ENCODE results near the gene SLC47A1.
"Not testable (repeated sequence)": the region's sequence is repeated elsewhere in the genome, so short reads cannot be mapped to it uniquely, and the experiment has no call there.

SLC47A1 gene

DNA sequence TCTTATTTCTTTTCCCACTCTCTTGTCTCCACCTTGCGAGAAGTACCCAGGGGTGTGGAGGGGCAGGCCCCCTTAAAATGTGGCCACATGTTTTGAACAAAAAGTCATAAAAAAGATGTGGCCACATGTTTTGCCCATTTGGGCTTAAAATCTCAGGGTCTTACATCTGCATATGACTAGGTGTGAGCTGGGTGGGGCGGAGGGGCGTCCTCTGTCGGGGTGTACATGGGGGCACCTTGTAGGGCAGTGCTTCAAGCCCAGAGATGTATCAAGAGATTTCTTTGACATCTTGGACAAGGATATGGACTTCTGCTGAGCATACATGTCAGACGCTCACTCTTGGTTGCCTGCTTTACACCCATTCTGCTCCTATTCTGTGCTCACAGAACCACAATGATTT lies 13.0 kb upstream of the SLC47A1 start:
- no peak for DNase-seq

DNA sequence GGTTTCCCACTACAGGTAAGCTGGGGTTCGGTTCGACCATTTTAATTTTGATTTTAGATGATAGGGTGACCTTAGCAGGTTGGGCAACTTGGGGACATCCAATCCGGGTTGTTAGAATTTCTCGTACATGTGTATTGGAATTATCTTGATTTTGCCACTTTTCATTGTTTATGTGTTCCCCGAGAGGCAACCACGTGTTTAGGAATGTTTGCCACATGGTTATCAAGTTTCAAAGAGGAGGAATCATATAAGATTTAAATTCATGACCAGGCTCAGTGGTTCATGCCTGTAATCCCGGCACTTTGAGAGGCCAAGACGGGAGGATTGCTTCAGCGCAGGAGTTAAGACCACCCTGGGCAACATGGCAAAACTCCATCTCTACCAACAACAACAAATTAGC lies 10.0 kb upstream of the SLC47A1 start:
- no peak for DNase-seq

DNA sequence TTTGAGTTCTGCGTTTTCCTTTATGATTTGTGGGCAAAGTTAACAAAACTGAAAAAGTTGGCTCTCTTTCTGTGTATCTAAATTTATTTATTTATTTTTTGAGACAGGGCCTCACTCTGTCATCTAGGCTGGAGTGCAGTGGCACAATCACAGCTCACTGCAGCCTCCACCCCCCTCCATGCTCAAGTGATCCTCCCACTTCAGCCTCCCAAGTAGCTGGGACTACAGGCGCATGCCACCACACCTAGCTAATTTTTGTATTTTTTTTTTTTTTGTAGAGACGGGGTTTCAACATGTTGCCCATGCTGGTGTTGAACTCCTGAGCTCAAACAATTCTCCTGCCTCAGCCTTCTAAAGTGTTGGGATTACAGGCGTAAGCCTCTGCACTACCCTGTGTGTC lies 6.7 kb upstream of the SLC47A1 start:
- DNase-seq, result not testable (repeated sequence)

DNA sequence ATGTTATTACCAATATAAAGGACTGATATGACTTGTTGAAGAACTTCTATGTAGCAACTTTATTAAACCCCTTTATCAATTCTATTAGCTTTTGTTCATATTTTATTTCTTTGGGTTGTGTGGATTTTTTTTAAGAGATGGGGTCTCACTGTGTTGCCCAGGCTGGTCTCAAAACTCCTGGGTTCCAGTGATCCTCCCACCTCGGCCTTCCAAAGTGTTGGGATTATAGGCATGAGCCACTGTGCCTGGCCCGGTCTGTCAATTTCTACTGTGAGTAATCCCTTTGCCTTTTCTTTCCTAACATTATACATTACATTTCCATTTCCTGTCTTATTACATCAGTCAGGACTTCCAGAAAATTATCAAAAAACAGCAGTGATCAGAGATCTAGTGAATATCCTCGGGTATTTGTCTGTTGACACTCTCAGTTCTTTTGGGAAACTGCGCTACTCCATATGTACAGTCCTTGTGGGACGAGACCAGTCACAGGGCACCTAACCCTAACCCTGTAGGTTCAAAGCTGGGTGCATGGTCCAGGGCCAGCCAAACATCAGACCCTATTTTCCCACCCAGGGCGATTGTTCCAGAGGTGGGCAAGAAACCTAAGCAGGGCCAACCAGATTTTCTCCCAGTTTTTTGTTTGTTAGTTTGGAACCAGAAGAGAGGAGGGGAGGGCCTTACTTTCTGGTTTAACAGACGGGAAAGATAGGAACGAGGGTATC lies 1.7 kb upstream of the SLC47A1 start:
- no peak for DNase-seq

DNA sequence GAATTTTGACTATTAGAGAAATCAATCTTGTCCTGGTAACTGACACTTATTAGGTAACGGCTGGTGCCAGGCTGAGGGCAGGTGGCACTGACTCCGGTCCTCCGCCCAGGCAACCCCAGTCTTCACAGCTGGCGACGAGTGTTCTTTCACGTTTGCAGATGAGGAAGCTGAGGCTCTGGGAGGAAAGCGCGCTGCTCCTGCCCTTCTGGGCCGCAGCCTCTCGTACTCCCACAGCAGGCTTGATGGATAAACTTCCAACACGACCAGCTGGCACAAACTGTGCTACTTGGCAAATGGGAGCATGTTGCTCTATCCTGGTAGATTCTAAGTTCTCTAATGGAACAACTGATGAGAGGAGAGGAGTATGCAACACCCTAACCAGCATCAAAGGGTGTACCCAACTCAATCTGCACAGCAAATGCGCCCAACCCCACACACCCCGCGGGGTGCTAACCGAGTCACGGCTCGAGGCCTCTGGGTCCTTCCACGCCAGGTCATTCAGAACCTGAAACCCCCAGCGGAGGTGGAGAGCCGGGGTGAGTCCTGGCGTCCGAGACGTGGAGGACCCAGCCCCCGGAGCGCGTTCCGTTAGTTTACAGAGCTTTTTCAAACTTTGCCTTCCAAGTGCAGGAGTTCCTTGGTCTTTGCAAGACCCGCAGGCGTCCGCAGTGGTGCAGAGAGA lies 477 bp upstream of the SLC47A1 start:
- DNase-seq, result no peak

DNA sequence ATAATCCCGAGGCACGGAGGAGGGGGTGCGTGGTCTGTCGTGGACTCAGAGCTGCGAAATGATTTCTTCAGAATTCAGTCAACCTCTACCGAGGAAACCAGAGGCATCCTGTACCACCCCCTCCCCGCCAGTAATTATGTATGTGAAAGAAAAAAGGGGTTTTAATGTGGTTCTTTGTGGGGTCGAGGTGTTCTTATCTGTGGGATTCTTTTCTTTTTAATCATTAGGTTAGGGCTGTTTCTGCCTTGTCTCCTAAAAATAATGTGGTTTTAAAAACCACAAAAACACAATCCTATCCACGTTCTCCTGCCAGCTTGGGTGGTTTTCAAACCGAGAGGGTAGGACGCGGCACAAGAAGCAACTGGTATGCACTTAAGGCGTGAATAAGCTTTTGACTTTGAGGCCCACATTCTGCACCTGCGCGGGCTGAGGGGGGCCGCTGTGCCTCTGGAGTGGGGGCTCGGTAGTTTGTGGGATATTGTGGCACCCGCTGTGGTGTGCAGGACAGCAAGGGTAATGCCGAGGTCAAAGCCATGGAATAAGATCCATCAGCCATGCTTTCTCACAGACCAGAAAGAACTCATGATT lies 1.0 kb downstream of the SLC47A1 start:
- no peak for DNase-seq

DNA sequence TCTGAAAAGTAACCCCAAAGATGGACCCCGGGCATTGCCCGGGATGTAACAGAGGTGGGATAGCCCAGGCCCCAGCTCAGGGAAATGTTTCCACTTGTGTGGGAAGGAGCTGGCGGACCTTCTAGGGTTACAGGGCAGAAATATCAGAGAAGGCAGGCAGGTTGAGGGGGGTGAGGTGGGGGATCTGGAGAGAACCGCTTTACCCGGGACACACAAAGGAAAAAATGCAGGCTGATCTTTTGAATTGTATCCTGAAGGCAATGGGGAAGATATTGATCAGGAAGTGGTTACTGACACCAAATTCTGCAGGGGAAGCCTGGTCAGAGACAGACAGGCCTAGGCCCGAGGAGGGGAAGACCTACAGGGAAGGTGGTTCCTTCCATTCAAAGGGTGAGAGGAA lies 3.5 kb downstream of the SLC47A1 start:
- DNase-seq, result no peak

DNA sequence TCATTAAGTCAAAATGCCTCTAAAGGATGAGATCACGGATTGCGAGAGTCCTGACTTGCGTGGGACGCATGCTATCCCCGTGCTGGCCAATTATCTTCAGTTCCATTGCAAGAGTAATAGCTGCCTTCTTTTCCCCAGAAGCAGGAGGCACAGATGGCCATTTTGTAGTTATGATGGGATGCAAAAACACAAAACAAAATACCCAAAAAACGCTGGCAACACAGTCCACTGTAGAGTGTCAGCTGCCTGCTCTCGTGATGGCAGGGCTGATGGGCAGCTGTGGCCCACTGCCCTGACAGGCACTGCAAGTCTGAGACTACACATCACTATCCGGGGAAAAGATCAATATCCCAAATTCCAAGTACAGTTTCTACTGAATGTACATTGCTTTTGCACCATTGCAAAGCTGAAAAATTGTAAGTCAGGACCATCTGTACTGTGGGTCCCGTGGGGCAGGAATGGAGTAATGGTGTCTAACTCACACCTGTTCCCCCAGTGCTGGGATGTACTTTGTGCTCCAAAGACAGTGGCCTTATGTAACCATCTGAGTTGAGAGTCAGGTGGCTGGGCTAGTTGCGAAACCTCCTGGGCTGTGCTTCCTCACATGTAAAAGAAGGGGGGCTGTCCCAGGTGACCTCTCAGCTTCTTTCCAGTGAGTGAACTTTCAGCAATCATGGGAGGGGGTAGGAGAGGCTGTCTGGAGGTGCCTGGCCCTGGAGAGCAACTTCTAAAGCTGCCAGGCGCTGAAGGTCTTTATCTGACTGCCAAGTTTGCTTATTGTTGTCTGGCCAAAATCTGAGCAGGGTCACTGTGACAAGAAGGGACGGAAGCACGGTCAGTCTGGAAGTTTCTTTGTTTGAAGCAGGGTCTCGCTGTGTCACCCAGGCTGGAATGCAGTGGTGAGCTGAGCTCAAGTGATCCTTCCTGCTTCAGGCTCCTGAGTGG lies 4.7 kb downstream of the SLC47A1 start:
- DNase-seq, result no peak

DNA sequence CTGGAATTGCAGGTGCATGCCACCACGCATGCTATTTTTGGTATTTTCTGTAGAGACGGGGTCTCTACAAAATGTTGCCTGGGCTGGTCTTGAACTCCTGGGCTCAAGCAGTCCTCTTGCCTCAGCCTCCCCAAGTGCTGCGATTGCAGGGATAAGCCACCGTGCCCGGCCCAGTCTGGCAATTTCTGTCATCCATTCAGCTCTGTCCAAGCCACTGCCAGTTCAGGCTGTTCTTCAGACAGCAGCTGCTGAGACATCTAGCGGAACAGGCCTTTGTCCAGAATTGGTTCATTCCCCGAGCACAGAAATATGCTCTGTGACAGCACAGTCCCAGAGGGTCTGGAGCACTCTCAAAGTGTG lies 5.4 kb downstream of the SLC47A1 start:
- DNase-seq, result no peak

DNA sequence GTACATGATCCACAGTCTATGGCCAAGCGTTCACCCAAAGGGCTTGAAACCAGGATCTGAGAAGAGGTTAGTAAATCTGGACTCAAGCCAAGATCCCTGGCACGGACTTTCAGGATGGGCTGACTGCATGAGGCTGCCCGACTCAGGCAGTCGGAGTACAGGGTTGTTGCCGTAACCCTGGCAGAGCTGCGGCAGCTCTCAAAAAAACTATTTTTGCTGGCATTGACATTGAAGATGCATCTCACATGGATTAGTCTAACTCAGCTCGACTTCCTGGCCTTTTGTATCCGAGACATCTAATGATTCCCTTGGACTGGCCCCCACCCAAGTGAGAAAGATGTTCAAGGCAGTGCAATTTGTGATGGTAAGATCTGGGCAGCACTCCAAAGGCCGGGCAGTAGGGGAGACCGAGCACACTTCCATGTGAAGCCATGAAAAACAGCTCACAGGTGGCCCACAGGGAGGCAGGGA lies 6.2 kb downstream of the SLC47A1 start:
- no peak for DNase-seq

DNA sequence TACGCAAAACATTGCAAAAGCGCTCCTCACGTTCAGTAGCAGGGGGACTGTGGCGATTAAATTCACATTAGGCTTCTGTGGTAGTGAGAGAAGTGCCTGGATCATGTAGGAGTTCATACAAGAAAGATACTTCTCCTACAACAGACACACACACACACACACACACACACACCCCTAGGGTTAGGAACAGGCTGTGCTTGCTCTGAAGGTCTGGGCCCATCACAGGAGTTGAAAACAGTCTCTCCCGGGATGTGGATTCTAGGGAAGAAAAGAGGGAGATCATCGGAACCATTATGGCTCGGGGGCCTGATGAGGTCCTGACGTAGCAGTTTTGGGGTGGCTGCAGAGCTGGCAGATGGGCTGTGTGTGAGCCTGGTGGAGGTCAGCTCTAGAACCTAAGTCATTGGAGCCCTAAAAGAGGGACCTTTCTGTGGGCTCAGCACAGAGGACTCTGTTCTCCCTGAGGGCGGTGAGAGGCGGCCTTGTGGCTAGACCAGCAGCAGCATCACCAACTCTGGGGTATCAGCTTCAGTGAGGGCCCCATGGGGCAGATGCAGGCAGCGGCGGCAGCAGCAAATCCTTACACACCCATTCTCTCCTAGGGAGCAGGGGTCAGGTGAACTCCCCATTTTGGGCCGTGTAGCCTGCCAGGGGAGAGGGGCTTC lies 7.2 kb downstream of the SLC47A1 start:
- no peak for DNase-seq

DNA sequence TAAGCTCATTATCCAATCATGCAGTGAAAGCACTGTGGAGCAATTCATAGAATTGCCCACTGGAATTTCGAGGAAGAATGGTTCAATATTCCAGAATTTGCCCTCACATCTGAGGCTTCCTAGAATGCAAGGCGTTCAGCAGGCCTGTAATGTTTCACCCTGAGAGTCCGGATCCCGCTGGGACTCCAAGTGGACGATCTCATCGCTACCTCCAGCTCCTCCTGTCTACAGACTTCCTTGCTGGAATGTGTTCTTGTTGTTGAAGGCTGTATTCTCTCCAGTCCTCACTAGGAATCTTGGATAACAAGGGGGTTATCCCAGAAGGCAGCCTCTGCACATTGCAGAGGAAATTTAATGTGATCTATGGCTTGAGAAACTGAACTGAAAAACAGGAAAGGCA lies 7.8 kb downstream of the SLC47A1 start:
- no peak for DNase-seq

DNA sequence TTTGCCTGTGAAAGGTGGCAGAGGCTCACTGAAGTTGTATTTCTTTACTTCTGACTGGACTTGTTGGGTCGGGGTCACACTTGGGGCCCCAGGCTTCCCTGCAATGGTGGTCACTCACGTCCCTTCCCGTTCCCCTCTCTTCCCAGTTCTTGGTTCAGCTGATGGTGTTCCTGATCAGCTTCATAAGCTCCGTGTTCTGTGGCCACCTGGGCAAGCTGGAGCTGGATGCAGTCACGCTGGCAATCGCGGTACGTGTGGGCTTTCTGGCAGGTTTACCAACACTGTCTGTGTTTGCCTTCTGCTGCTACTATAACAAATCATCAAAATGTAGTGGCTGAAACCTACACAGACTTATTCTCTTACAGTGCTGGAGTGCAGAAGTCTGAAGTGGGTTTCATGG lies 8.6 kb downstream of the SLC47A1 start:
- no peak for DNase-seq

DNA sequence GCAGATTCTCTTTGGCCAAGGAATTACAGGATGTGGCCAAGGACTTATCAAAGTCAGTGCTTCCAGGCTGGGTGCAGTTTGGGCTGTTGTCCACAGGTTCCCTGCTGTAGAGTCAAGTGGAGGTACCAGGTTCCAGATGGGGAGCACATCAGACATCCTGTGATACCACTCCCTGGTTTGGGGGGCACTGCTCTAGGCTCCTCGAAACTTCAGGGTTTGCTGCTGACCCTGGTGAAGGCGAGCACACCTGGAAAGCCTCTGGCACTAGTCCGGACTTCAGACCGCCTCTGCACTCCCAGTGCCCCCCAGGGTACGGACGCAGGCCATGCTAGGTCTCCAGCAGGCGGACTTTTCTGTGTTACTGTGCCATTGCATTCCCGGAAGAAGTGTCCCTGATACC lies 10.7 kb downstream of the SLC47A1 start:
- no peak for DNase-seq

DNA sequence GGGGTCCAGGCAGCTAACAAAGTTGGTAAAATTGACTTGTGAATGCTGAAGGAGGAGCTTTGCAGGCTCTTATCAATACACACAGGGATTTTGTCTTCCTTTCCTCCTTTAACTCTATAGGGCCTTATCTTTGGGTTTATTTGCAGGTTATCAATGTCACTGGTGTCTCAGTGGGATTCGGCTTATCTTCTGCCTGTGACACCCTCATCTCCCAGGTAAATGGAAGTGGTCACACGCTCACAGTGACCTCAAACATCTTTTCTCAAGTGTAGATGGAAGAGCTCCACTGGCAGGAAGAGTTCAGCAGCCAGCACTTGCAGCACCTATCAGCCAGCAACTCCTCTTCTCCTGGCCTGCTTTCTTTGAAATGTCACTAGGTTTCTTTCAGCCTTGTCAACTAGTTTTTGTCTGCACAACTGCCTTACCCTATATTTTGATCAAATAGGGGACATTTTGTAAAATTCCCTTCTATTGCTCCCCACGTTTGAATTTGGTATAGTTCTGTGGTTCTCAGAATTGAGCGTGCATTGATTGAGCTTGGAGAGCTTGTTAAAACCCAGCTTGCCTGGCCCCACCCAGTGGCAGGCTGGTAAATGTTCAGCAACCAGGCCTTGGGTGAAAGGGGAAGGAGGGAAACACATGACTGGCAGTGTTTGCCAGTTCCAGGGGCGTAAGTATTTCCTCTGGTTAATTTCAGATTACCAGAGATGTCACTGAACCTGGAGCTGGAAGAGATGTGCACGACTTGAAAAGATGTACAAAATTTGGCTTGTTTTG lies 12.8 kb downstream of the SLC47A1 start:
- no peak for DNase-seq

DNA sequence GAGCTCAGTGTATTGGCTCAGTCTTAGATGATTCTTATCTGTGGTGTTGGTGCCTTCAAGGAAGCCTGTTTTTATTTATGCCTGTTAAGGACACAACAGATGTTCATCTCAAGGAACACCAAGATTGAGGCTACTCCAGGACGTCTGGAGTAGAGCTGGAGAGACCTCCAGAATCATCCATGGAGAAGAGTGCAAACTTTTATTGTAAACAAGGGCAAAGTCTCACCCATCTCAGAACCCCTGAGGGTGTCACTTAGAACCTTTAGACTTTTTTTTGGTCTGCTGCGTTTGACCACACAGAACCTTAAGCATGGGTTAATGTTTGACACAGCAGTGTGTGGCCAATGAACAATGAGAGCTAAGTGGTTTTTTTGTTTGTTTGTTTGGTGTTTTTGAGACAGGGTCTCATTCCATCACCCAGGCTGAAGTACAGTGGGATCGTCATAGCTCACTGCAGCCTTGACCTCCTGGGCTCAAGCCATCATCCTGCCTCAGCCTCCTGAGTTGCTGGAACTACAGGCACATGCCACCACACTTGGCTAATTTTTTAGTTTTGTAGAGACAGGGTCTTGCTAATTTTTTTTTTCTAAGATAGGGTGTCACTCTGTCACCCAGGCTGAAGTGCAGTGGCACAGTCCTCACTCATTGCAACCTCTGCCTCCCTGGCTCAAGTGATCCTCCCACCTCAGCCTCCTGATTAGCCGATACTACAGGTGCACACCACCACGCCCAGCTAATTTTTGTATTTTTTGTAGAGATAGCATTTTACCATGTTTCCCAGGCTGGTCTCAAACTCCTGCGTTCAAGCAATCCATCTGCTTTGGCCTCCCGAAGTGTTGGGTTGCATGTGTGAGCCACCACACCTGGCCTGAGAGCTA lies 16.3 kb downstream of the SLC47A1 start:
- no peak for DNase-seq

DNA sequence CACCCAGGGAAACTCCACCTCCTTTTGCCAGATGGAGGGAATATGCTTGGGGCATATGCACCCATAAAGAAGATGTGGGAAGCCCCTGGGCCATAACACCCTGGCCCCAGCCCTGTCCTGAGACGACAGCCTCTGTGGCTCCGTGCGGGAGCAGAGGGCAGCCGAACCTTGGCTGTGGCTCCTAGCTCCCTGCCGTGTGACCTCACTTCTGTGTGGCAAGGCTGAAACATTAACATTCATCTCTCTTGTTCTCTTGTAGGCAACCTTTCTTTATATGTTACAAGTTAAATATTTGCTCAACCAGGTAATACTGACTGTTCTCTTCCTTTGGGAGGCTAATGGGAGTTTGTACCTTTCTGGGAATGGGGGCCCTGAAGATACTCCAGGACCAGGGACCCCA lies 17.5 kb downstream of the SLC47A1 start:
- DNase-seq, result no peak

DNA sequence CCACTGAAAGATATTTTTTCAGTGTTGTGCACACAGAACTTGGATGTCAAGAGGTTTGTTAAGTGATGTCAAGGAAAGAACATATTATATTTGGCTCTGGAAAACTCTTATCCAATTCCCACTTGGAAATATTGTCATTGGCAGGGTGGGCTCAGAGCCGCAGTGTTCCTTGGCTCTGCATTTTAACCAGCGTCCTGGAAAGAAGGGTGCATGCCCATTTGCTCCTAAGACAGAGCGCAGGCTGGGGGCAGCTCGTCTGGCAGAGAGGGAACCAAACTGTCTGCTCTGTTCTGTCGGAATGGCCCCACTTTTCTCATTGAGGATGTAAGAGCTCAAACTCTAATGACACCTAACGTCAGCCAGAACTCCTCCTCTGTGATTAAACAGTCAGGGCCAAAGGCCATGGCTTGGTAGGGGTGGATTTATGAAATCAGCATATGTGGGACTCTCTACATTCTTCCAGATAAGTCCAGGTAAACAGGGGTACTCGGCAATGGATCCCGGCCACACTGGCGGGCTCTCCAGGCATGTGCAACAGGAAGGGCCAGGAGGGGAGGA lies 18.0 kb downstream of the SLC47A1 start:
- DNase-seq, result no peak

DNA sequence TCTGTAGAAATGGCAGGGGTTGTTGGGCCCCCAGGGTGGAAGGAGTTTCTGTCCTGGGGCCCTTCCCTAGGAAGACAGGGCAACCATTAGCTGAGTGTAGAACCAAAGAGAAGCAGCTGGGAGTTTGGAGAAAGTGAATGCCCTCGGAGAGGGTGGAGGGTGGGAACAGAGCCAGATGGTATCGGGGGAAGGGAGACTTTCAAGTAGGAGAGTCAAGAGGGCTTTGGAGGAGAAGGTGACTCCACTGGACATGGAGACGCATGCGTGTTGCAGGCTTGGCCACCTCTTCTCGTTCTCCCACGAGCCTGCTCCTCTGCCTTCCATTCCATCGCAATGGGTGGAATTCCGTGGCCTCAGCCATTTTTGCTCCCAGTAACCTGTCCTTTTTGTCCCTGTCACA lies 19.4 kb downstream of the SLC47A1 start:
- DNase-seq, result no peak

DNA sequence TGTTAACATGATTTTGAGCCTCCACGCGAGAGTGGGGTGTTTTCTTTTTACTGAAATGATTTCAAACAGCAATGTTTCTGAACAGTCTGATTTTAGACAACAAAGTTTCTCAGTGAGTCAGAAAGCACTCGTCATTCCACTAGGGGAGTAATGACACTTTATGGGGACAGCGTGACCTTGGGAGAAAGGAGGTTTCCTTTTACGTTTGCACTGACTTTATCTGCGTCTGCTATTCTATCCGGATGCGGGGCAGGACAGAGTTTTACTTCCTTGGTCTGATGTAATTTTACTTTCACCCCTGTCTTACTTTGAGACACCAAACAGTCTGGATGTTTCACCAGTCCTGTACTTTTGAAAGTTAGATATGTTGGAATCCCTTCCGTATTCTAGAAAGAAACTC lies 20.7 kb downstream of the SLC47A1 start:
- DNase-seq, result no peak

DNA sequence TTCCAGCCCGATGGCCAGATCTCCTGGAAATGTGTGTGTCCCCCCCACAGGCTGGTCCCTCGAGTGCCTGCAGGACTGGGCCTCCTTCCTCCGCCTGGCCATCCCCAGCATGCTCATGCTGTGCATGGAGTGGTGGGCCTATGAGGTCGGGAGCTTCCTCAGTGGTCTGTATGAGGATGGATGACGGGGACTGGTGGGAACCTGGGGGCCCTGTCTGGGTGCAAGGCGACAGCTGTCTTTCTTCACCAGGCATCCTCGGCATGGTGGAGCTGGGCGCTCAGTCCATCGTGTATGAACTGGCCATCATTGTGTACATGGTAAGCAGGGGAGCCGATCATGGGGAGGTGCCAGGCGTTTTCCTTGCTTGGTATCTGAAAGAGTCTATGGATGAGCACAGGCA lies 22.1 kb downstream of the SLC47A1 start:
- DNase-seq, result no peak

Data from CD4-positive, alpha-beta T cell treated with Interleukin-21 for 1 hour (primary cell).